ENCODE measurements around the gene MMP24OS. TPM values are rescaled to one million over a fixed set of nuclear protein-coding genes. Genes with fewer than 3 reads are reported as not detected.

The MMP24OS gene
- total RNA-seq, 1 donor from 2014 or later: 2.9 TPM

- no peaks in the 10 kb centered on the region for H4K20me1 ChIP-seq (ENCODE audit: low read depth)
- peaks cover 5% of the 10 kb centered on the region for H3K36me3 Mint-ChIP-seq
- H3K9me3 ChIP-seq (ENCODE audit: low read depth): no peaks in the 10 kb centered on the region
- H3K27me3 ChIP-seq: no peaks in the 10 kb centered on the region
- TF ChIP-seq EZH2phosphoT487 (IDR thresholded peaks at IDR 0.05) (no peak), CTCF (IDR thresholded peaks at IDR 0.05) (no peak), EZH2 (IDR thresholded peaks at IDR 0.05) (no peak)
- H2AFZ ChIP-seq (replicated peaks): no peak overlapping the region
- no peaks in the 10 kb centered on the region for H3K4me1 ChIP-seq
- H3K79me2 ChIP-seq (ENCODE audit: low read depth): no peaks in the 10 kb centered on the region
- no peaks in the 10 kb centered on the region for H3K9me3 Mint-ChIP-seq
- DNase-seq (ENCODE audit: low spot score): no peak
- H3K4me3 Mint-ChIP-seq: peak overlapping the region; percentile 18
- no peak overlapping the region for H3K4me3 ChIP-seq
- no peak overlapping the region for H3K9ac ChIP-seq
- no peak overlapping the region for H3K4me2 ChIP-seq
- H3K4me1 Mint-ChIP-seq: peaks cover 3% of the 10 kb centered on the region
- H3K27ac Mint-ChIP-seq: no peak overlapping the region
- H3F3A ChIP-seq (ENCODE audit: low read depth): no peaks in the 10 kb centered on the region
- no peaks in the 10 kb centered on the region for H3K36me3 ChIP-seq
- H3K27me3 Mint-ChIP-seq (ENCODE audit: insufficient read depth, low read depth): no peaks in the 10 kb centered on the region
- no peak overlapping the region for H3K27ac ChIP-seq
Measured at GRCh38 chr20:35304956-35305355, 27.0 kb upstream of the MMP24OS start.

GRCh38 chr20:35303735-35304491 is 26.0 kb upstream of the MMP24OS start:
- DNase-seq (ENCODE audit: low spot score): peak; percentile 91
- Histone ChIP-seq H3K79me2 (ENCODE audit: low read depth) (no peaks in the 10 kb centered on the region), H3K27me3 (no peaks in the 10 kb centered on the region), H3K36me3 (no peaks in the 10 kb centered on the region), H3K27ac (no peak overlapping the region), H2AFZ (replicated peaks) (no peak overlapping the region), H4K20me1 (ENCODE audit: low read depth) (no peaks in the 10 kb centered on the region), H3K9ac (no peak overlapping the region), H3K4me3 (no peak overlapping the region), H3K4me1 (no peaks in the 10 kb centered on the region), H3K9me3 (ENCODE audit: low read depth) (no peaks in the 10 kb centered on the region), H3F3A (ENCODE audit: low read depth) (no peaks in the 10 kb centered on the region), H3K4me2 (peak overlapping the region; percentile 33)
- H3K4me1 Mint-ChIP-seq: peaks cover 3% of the 10 kb centered on the region
- H3K9me3 Mint-ChIP-seq: no peaks in the 10 kb centered on the region
- peaks cover 5% of the 10 kb centered on the region for H3K36me3 Mint-ChIP-seq
- TF ChIP-seq EZH2 (IDR thresholded peaks at IDR 0.05): no peak
- TF ChIP-seq CTCF (IDR thresholded peaks at IDR 0.05): peak; percentile 96
- no peaks in the 10 kb centered on the region for H3K27me3 Mint-ChIP-seq (ENCODE audit: insufficient read depth, low read depth)
- H3K27ac Mint-ChIP-seq: no peak overlapping the region
- H3K4me3 Mint-ChIP-seq: no peak overlapping the region

- Mint-ChIP-seq H3K27ac (no peak overlapping the region), H3K36me3 (peaks cover 5% of the 10 kb centered on the region), H3K27me3 (ENCODE audit: insufficient read depth, low read depth) (no peaks in the 10 kb centered on the region), H3K4me1 (peaks cover 3% of the 10 kb centered on the region), H3K4me3 (no peak overlapping the region), H3K9me3 (no peaks in the 10 kb centered on the region)
- no peak overlapping the region for H3K27ac ChIP-seq
- no peak overlapping the region for H3K4me3 ChIP-seq
- no peaks in the 10 kb centered on the region for H3K36me3 ChIP-seq
- H4K20me1 ChIP-seq (ENCODE audit: low read depth): no peaks in the 10 kb centered on the region
- no peak overlapping the region for H3K9ac ChIP-seq
- H3K27me3 ChIP-seq: no peaks in the 10 kb centered on the region
- no peaks in the 10 kb centered on the region for H3K9me3 ChIP-seq (ENCODE audit: low read depth)
- H3K79me2 ChIP-seq (ENCODE audit: low read depth): no peaks in the 10 kb centered on the region
- H2AFZ ChIP-seq (replicated peaks): no peak overlapping the region
- no peaks in the 10 kb centered on the region for H3F3A ChIP-seq (ENCODE audit: low read depth)
- H3K4me2 ChIP-seq: no peak overlapping the region
- TF ChIP-seq CTCF (IDR thresholded peaks at IDR 0.05) (no peak), EZH2phosphoT487 (IDR thresholded peaks at IDR 0.05) (no peak), EZH2 (IDR thresholded peaks at IDR 0.05) (no peak)
- DNase-seq (ENCODE audit: low spot score): no peak
- no peaks in the 10 kb centered on the region for H3K4me1 ChIP-seq
Measured at GRCh38 chr20:35303382-35303734, 25.4 kb upstream of the MMP24OS start.

Measured in neural progenitor cell (in vitro differentiated cells).